ENCODE results near the gene VPS45. TPM values are rescaled to one million over a fixed set of nuclear protein-coding genes. Genes with fewer than 3 reads are reported as not detected.
"Not testable (repeated sequence)": the region's sequence is repeated elsewhere in the genome, so short reads cannot be mapped to it uniquely, and the experiment has no call there.

Gene VPS45
- total RNA-seq: 10 to 100 TPM; 17.8 to 19.9 (median 18.6) TPM

DNA sequence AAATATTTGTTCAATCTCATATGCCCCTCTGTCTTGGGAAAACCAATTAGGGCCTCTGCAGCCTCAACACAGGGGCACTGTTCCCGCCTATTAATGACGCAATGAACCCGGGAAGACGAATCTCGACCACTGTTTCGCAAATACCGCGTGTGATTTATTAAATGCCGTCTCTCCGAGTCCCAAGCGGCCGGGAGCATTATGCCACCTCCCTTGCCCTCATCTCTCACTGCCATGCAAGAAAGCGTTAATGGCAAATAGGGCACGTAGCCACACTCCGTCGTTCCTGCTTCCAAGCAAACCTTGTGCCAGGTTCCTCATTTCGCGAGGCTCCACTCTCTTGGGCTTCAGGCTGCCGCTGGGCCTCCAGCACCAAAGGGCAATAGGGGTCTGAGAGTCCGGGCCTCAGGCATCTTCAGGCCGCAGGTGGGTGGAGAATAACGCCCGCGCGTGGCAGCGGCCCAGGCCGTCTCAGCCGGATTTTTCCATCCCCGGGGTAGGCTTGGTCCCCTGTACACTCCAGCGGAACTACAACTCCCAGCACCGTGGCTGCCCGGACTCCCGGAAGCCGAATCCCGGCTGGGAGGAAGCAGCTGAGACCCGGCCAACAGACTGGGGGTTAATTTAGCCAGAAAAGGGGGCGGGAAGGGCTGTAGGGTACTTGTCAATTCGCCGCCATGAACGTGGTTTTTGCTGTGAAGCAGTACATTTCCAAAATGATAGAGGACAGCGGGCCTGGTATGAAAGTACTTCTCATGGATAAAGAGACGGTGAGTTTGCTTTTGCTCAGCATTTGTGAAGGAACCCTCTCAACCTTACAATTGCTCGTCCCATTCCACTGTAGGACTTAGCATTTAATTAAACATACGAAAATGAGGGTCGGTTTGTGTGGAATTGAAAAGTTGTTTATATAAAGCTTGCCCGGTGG lies at the start of gene VPS45:
TSS of gene VPS45 (plus strand) at position 593 of the 925 bp plus-strand sequence. CDS start at position 675, 82 bp downstream.
- H3K4me3 Mint-ChIP-seq: peak within 1 kb of the TSS; percentile 93
- peaks cover 33% of the 10 kb centered on the region for H3K4me1 Mint-ChIP-seq (ENCODE audit: low read depth)
- DNase-seq: peak; percentile 75

DNA sequence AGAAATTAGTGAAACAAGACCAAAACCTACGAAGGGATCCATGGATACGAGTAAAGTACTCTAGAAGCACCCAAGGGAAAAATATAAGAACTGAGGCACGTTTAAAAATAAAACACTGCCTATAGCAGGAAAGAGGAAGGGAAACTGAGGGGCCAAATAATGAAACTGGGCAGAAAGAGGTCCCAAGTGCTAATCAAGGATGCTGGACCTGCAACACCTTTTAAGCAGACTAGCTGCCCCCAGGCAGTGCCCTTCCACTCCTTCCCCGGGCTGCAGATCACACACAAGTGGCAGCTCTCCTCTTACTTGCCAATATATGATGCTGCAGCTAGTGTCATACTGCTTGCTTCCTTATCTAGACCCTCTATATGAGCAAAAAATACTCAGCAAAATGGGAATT lies 49.4 kb upstream of the VPS45 start:
- no peaks in the 10 kb centered on the region for H3K4me1 Mint-ChIP-seq (ENCODE audit: low read depth)
- ATAC-seq (no peak), DNase-seq (no peak)
- no peaks in the 10 kb centered on the region for H3K9me3 Mint-ChIP-seq
- H3K4me3 Mint-ChIP-seq: no peak overlapping the region
- H3K27me3 Mint-ChIP-seq (ENCODE audit: low read depth): peaks cover 3% of the 10 kb centered on the region
- no peaks in the 10 kb centered on the region for H3K36me3 Mint-ChIP-seq (ENCODE audit: insufficient read depth)

More for the DNA sequence above, at the start of gene VPS45:
- no peaks in the 10 kb centered on the region for H3K27me3 Mint-ChIP-seq (ENCODE audit: low read depth)
- H3K36me3 Mint-ChIP-seq (ENCODE audit: insufficient read depth): peaks cover 5% of the 10 kb centered on the region
- ATAC-seq: peak; percentile 98 to 99
- H3K9me3 Mint-ChIP-seq: no peaks in the 10 kb centered on the region

GRCh38 chr1:150020711-150021110 lies 46.9 kb upstream of the VPS45 start:
- no peak overlapping the region for H3K4me3 Mint-ChIP-seq
- ATAC-seq (no peak), DNase-seq (no peak)
- no peaks in the 10 kb centered on the region for H3K9me3 Mint-ChIP-seq
- peaks cover 3% of the 10 kb centered on the region for H3K27me3 Mint-ChIP-seq (ENCODE audit: low read depth)
- no peaks in the 10 kb centered on the region for H3K4me1 Mint-ChIP-seq (ENCODE audit: low read depth)
- H3K36me3 Mint-ChIP-seq (ENCODE audit: insufficient read depth): no peaks in the 10 kb centered on the region

DNA sequence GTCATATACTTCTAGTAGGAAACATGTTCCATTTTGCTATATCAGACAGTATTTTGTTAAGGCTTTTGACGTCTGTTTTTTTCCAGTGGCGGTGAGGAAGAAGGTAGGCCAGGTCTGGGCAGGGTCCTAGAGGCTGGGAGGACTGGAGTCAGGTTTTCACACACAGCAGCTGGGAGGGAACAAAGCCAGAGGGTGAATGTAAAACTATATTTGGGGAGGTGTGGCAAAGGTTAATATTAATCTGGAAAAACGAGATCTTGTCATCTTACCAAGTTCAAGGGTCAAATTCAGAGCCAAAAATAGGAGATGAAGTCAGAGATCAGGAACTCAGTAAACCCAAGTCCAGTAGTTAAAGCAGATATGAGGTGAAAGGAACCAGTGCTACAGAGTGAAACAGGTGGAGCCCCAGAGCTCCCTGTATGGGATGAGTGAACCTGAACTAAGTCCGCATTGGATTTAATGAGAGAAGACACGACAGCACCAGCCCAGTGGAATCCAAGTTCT lies 46.3 kb upstream of the VPS45 start:
- ATAC-seq (no peak), DNase-seq (no peak)
- Mint-ChIP-seq H3K27me3 (ENCODE audit: low read depth) (peaks cover 3% of the 10 kb centered on the region), H3K4me3 (no peak overlapping the region), H3K9me3 (no peaks in the 10 kb centered on the region), H3K36me3 (ENCODE audit: insufficient read depth) (no peaks in the 10 kb centered on the region), H3K4me1 (ENCODE audit: low read depth) (no peaks in the 10 kb centered on the region)

- Mint-ChIP-seq H3K4me1 (ENCODE audit: low read depth) (no peaks in the 10 kb centered on the region), H3K9me3 (no peaks in the 10 kb centered on the region)
- ATAC-seq: no peak
These were observed 45.2 kb upstream of the VPS45 start for GRCh38 chr1:150022357-150022756.

GRCh38 chr1:150024156-150024555 lies 43.4 kb upstream of the VPS45 start:
- Mint-ChIP-seq H3K4me1 (ENCODE audit: low read depth) (no peaks in the 10 kb centered on the region), H3K9me3 (no peaks in the 10 kb centered on the region), H3K4me3 (no peak overlapping the region), H3K36me3 (ENCODE audit: insufficient read depth) (no peaks in the 10 kb centered on the region), H3K27me3 (ENCODE audit: low read depth) (peaks cover 3% of the 10 kb centered on the region)
- ATAC-seq (no peak), DNase-seq (no peak)

More at GRCh38 chr1:150022357-150022756, 45.2 kb upstream of the VPS45 start:
- Mint-ChIP-seq H3K4me3 (no peak overlapping the region), H3K27me3 (ENCODE audit: low read depth) (peaks cover 3% of the 10 kb centered on the region), H3K36me3 (ENCODE audit: insufficient read depth) (no peaks in the 10 kb centered on the region)
- DNase-seq: no peak

- Mint-ChIP-seq H3K9me3 (no peaks in the 10 kb centered on the region), H3K36me3 (ENCODE audit: insufficient read depth) (no peaks in the 10 kb centered on the region), H3K4me1 (ENCODE audit: low read depth) (no peaks in the 10 kb centered on the region), H3K27me3 (ENCODE audit: low read depth) (no peaks in the 10 kb centered on the region), H3K4me3 (no peak overlapping the region)
- DNase-seq: no peak
- ATAC-seq: no peak
These were observed 39.3 kb upstream of the VPS45 start for GRCh38 chr1:150028322-150028721.

- H3K9me3 Mint-ChIP-seq: no peaks in the 10 kb centered on the region
- H3K36me3 Mint-ChIP-seq (ENCODE audit: insufficient read depth): no peaks in the 10 kb centered on the region
- no peak overlapping the region for H3K4me3 Mint-ChIP-seq
- ATAC-seq (no peak), DNase-seq (no peak)
- H3K27me3 Mint-ChIP-seq (ENCODE audit: low read depth): no peaks in the 10 kb centered on the region
- no peaks in the 10 kb centered on the region for H3K4me1 Mint-ChIP-seq (ENCODE audit: low read depth)
These were observed 33.2 kb upstream of the VPS45 start for GRCh38 chr1:150034336-150034735.

GRCh38 chr1:150049926-150050325 lies 17.6 kb upstream of the VPS45 start:
- H3K9me3 Mint-ChIP-seq: no peaks in the 10 kb centered on the region
- DNase-seq: no peak
- ATAC-seq: no peak
- H3K27me3 Mint-ChIP-seq (ENCODE audit: low read depth): peaks cover 2% of the 10 kb centered on the region
- H3K36me3 Mint-ChIP-seq (ENCODE audit: insufficient read depth): no peaks in the 10 kb centered on the region
- H3K4me1 Mint-ChIP-seq (ENCODE audit: low read depth): peaks cover 1% of the 10 kb centered on the region
- no peak overlapping the region for H3K4me3 Mint-ChIP-seq

DNA sequence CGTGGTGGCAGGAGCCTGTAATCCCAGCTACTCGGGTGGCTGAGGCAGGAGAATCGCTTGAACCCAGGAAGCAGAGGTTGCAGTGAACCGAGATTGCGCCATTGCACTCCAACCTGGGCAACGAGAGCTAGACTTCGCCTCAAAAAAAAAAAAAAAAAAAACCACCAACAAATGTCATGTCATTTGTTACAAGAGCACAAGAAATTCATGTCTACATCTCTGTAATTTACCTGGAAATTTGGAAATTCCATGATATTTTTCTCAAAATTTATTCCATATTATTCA lies 16.5 kb upstream of the VPS45 start:
- ATAC-seq (no peak), DNase-seq (no peak)
- Mint-ChIP-seq H3K4me1 (ENCODE audit: low read depth) (peaks cover 1% of the 10 kb centered on the region), H3K9me3 (no peaks in the 10 kb centered on the region), H3K36me3 (ENCODE audit: insufficient read depth) (no peaks in the 10 kb centered on the region), H3K27me3 (ENCODE audit: low read depth) (peaks cover 2% of the 10 kb centered on the region), H3K4me3 (no peak overlapping the region)

GRCh38 chr1:150051905-150052412 lies 15.6 kb upstream of the VPS45 start:
- not testable (repeated sequence) for H3K9me3 Mint-ChIP-seq; H3K4me1 Mint-ChIP-seq (ENCODE audit: low read depth); H3K4me3 Mint-ChIP-seq; ATAC-seq; DNase-seq; H3K27me3 Mint-ChIP-seq (ENCODE audit: low read depth); H3K36me3 Mint-ChIP-seq (ENCODE audit: insufficient read depth)

GRCh38 chr1:150053926-150054325 lies 13.7 kb upstream of the VPS45 start:
- DNase-seq: no peak
- ATAC-seq: no peak
- peaks cover 1% of the 10 kb centered on the region for H3K4me1 Mint-ChIP-seq (ENCODE audit: low read depth)
- H3K9me3 Mint-ChIP-seq: no peaks in the 10 kb centered on the region
- no peaks in the 10 kb centered on the region for H3K27me3 Mint-ChIP-seq (ENCODE audit: low read depth)
- H3K4me3 Mint-ChIP-seq: no peak overlapping the region
- H3K36me3 Mint-ChIP-seq (ENCODE audit: insufficient read depth): no peaks in the 10 kb centered on the region

- not testable (repeated sequence) for H3K4me1 Mint-ChIP-seq (ENCODE audit: low read depth); H3K36me3 Mint-ChIP-seq (ENCODE audit: insufficient read depth); H3K4me3 Mint-ChIP-seq; H3K9me3 Mint-ChIP-seq; H3K27me3 Mint-ChIP-seq (ENCODE audit: low read depth); DNase-seq; ATAC-seq
These were observed 12.1 kb upstream of the VPS45 start for GRCh38 chr1:150055507-150055906.

DNA sequence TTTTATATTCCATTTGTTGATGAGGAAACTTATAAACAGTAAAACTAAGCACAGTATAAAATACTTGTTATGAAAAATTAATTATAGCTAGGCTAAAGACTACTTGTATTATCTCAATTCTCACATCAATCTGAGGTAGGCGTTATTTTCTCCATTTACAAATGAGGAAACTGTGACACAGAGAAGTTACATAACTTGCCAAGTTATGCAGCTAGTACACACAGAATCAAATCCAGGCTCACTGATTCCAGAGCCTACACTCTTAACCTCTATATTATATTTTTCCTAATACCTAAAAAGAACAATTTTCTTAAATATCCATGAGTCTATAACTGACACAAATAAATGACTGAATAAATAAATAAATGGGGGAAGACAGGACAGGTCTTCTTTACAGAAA lies 11.2 kb upstream of the VPS45 start:
- no peaks in the 10 kb centered on the region for H3K9me3 Mint-ChIP-seq
- DNase-seq: no peak
- no peak overlapping the region for H3K4me3 Mint-ChIP-seq
- no peaks in the 10 kb centered on the region for H3K27me3 Mint-ChIP-seq (ENCODE audit: low read depth)
- no peaks in the 10 kb centered on the region for H3K36me3 Mint-ChIP-seq (ENCODE audit: insufficient read depth)
- H3K4me1 Mint-ChIP-seq (ENCODE audit: low read depth): peaks cover 1% of the 10 kb centered on the region
- no peak for ATAC-seq

- Mint-ChIP-seq H3K27me3 (ENCODE audit: low read depth) (no peaks in the 10 kb centered on the region), H3K9me3 (no peaks in the 10 kb centered on the region), H3K4me3 (no peak overlapping the region), H3K4me1 (ENCODE audit: low read depth) (no peaks in the 10 kb centered on the region), H3K36me3 (ENCODE audit: insufficient read depth) (no peaks in the 10 kb centered on the region)
- DNase-seq: no peak
- no peak for ATAC-seq
These were observed 7.3 kb upstream of the VPS45 start for GRCh38 chr1:150060260-150060659.
